Common myeloid progenitor, CD34-positive (primary cell): ENCODE data around the gene KRT7.

ENCODE experiments used
- CTCF ChIA-PET: fragments of 350-600 bp; sonication (Branson Sonifier 250); formaldehyde crosslinking; loops from one replicate; lab custom pipeline; 2021; ENCODE audit warnings: antibody characterized with exemption; lab: Charles Lee
- POLR2A ChIA-PET: fragments of 350-600 bp; sonication (Branson Sonifier 250); formaldehyde crosslinking; loops from one replicate; lab custom pipeline; 2021; ENCODE audit warnings: antibody characterized with exemption; lab: Charles Lee
- DNase-seq, 3 donors: peaks; one replicate each; pipeline versions ENCODE4 v3.0.0 to v3.0.0-alpha.2; 2013
- H3K27ac ChIP-seq, 2 experiments: 1 replicate in 1 of 2; 2 replicates in 1 of 2; pipeline ENCODE4 v1.7.0; 2013; ENCODE audit warnings: inconsistent platforms in 2 of 2, low read length in 2 of 2, mild to moderate bottlenecking in 2 of 2, low read depth in 1 of 2, moderate library complexity in 1 of 2; ENCODE audit not compliant: severe bottlenecking in 2 of 2, insufficient read depth in 1 of 2, poor library complexity in 1 of 2
- H3K27me3 ChIP-seq, 5 experiments: replicated peaks in 2 of 5; 1 replicate in 3 of 5; 2 replicates in 2 of 5; pipeline versions ENCODE4 v1.6.1 to v1.7.0; 2013; ENCODE audit warnings: low read length in 4 of 5, mild to moderate bottlenecking in 2 of 5, moderate library complexity in 2 of 5, inconsistent platforms in 1 of 5; ENCODE audit not compliant: insufficient read depth in 5 of 5, control insufficient read depth in 4 of 5
- H3K36me3 ChIP-seq, 4 experiments: 1 replicate in 2 of 4; 2 replicates in 2 of 4; pipeline versions ENCODE4 v1.6.1 to v1.7.0; 2013; ENCODE audit warnings: low read length in 3 of 4, control low read depth in 1 of 4, mild to moderate bottlenecking in 1 of 4; ENCODE audit not compliant: control insufficient read depth in 4 of 4, insufficient read depth in 4 of 4
- H3K4me1 ChIP-seq, 4 experiments: 1 replicate in 3 of 4; 2 replicates in 1 of 4; pipeline versions ENCODE4 v1.6.1 to v1.7.1; 2013; ENCODE audit warnings: low read length in 3 of 4, mild to moderate bottlenecking in 3 of 4, control low read depth in 1 of 4, inconsistent platforms in 1 of 4, moderate library complexity in 1 of 4; ENCODE audit not compliant: control insufficient read depth in 4 of 4, insufficient read depth in 4 of 4; ENCODE audit errors: control extremely low read depth in 1 of 4
- H3K4me3 ChIP-seq, 7 experiments: 1 replicate in 4 of 7; 2 replicates in 3 of 7; pipeline versions ENCODE4 v1.5.1 to v1.7.0; 2013; ENCODE audit warnings: mild to moderate bottlenecking in 7 of 7, low read length in 6 of 7, moderate library complexity in 6 of 7, inconsistent platforms in 2 of 7, low read depth in 2 of 7, control low read depth in 1 of 7; ENCODE audit not compliant: insufficient read depth in 4 of 7, control insufficient read depth in 1 of 7; ENCODE audit errors: extremely low read depth in 1 of 7
- H3K9me3 ChIP-seq, 5 experiments: 1 replicate in 4 of 5; 2 replicates in 1 of 5; pipeline versions ENCODE4 v1.6.1 to v1.7.1; 2013; ENCODE audit warnings: low read length in 4 of 5, mild to moderate bottlenecking in 2 of 5, inconsistent platforms in 1 of 5, low read depth in 1 of 5, moderate library complexity in 1 of 5; ENCODE audit not compliant: control insufficient read depth in 4 of 5, insufficient read depth in 2 of 5; ENCODE audit errors: control extremely low read depth in 1 of 5
- whole genome bisulfite sequencing: methylation state at CpG from one replicate; pipeline ENCODE4 v1.1.5; 2013; ENCODE audit not compliant: insufficient coverage; 5-methylcytosine and 5-hydroxymethylcytosine counted together

KRT7 gene

GRCh38 chr12:52223406-52224039, 9.5 kb upstream of the KRT7 start:
- no peak for DNase-seq
- H3K27ac ChIP-seq: no peak overlapping the region
- H3K4me3 ChIP-seq: no peak overlapping the region
- CTCF ChIA-PET: interaction anchor here (1.3 to 4.0 kb wide), 7 partner anchors 9 to 105 kb away, joined by 3 to 20 read pairs (median 5); no protein-coding TSS in a partner anchor
- H3K36me3 ChIP-seq: no peaks in the 10 kb centered on the region
- 92% methylated on average over 5 of the region's 5 CpGs for WGBS
- peaks cover 0 to 7% (median 3%) of the 10 kb centered on the region in 5 experiments for H3K9me3 ChIP-seq
- H3K27me3 ChIP-seq: peaks cover 2 to 14% (median 7%) of the 10 kb centered on the region in 5 experiments
- POLR2A ChIA-PET: interaction anchor here (0.8 kb wide), 1 partner anchor 53 kb away, joined by 3 read pairs; no protein-coding TSS in a partner anchor
- no peaks in the 10 kb centered on the region for H3K4me1 ChIP-seq

DNA sequence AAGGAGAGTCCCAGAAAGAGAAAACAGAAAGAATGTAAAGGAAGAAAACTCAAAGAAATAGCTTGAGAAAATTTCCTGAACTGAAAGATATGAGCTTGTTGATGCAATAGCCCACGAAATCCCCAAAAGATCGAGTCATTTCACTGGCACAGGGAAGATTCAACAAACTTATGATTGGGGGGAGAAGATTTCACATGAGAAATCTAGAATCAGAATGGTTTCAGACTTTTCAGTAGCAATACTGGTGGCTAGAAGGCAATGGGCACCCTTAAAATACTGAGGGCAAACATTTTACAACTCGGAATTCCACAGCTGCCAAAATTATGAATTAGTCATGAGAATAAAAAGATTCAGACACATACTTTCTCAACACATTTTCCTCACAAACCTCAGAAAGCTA, 8.9 kb upstream of the KRT7 start:
- Histone ChIP-seq H3K27ac (no peak overlapping the region), H3K27me3 (peaks cover 2 to 14% (median 7%) of the 10 kb centered on the region in 5 experiments), H3K36me3 (no peaks in the 10 kb centered on the region), H3K4me1 (no peaks in the 10 kb centered on the region), H3K9me3 (peaks cover 0 to 7% (median 3%) of the 10 kb centered on the region in 5 experiments), H3K4me3 (no peak overlapping the region)
- 93% methylated on average over 2 of the region's 3 CpGs for WGBS
- POLR2A ChIA-PET: interaction anchor here (0.8 kb wide), 1 partner anchor 53 kb away, joined by 3 read pairs; no protein-coding TSS in a partner anchor
- CTCF ChIA-PET: interaction anchor here (1.3 to 4.0 kb wide), 5 partner anchors 13 to 104 kb away, joined by 3 to 20 read pairs (median 4); no protein-coding TSS in a partner anchor
- no peak for DNase-seq

DNA sequence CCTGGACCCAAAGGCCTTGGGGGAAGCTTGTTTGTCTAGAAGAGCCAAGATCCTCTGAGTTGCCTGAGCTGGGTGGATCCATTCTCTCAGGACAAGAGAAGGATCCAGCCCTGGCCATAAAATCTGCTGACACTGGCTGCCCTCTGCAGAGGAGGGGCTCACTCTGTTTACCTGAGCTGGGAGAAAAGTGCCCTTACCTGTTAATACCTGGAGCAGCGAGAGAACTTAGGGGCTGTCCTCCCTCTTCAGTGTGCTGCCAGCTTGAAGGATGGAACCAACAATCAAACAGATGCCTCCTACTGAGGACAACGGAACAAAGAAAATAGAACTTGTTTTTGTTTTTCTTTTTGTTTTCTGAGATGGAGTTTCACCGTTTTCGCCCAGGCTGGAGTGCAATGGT, 7.3 kb upstream of the KRT7 start:
- Histone ChIP-seq H3K27ac (no peak overlapping the region), H3K4me1 (no peaks in the 10 kb centered on the region), H3K4me3 (no peak overlapping the region), H3K27me3 (peaks cover 4 to 24% (median 10%) of the 10 kb centered on the region in 5 experiments), H3K36me3 (no peaks in the 10 kb centered on the region), H3K9me3 (peaks cover 0 to 7% (median 3%) of the 10 kb centered on the region in 5 experiments)
- CTCF ChIA-PET: interaction anchor here (1.1 to 4.0 kb wide), 9 partner anchors 11 to 103 kb away, joined by 3 to 20 read pairs (median 4); no protein-coding TSS in a partner anchor
- DNase-seq: no peak
- POLR2A ChIA-PET: interaction anchor here (0.7 kb wide), 1 partner anchor 1521 kb away, joined by 3 read pairs; no protein-coding TSS in a partner anchor
- 100% methylated on average over 3 of the region's 4 CpGs for WGBS

- Histone ChIP-seq H3K4me3 (no peak overlapping the region), H3K27me3 (peaks cover 5 to 31% (median 11%) of the 10 kb centered on the region in 5 experiments), H3K9me3 (peaks cover 0 to 7% (median 3%) of the 10 kb centered on the region in 5 experiments), H3K36me3 (no peaks in the 10 kb centered on the region), H3K27ac (no peak overlapping the region), H3K4me1 (no peaks in the 10 kb centered on the region)
- no peak for DNase-seq
- ChIA-PET CTCF (interaction anchor here (1.1 to 4.0 kb wide), 6 partner anchors 11 to 61 kb away, joined by 3 to 20 read pairs (median 5); no protein-coding TSS in a partner anchor), POLR2A (no interaction called here)
- WGBS: 97% methylated on average over 3 of the region's 4 CpGs
These were observed 6.6 kb upstream of the KRT7 start for GRCh38 chr12:52226446-52226845.

DNA sequence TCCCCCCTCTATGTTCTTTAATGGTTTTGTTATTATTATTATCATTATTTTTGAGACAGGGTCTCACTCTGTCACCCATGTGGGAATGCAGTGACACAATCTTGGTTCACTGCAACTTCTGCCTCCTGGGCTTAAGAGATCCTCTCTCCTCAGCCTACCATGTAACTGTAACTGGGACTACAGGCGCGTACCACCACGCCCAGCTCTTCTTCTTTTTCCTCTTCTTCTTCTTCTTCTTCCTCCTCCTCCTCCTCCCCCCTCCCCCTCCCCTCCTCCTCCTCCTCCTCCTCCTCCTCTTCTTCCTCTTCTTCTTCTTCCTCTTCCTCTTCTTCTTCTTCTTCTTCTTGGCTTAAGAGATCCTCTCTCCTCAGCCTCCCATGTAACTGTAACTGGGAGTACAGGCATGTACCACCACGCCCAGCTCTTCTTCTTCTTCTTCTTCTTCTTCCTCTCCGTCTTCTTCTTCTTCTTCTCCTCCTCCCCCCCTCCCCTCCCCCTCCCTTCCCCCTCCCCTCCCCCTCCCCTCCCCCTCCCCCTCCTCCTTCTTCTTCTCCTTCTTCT, 5.4 kb upstream of the KRT7 start:
- no CpG with 5 or more reads among the region's 5 CpGs for WGBS
- H3K27me3 ChIP-seq: peaks cover 5 to 42% (median 20%) of the 10 kb centered on the region in 5 experiments
- H3K9me3 ChIP-seq: peaks cover 0 to 7% (median 3%) of the 10 kb centered on the region in 5 experiments
- H3K4me3 ChIP-seq: no peak overlapping the region
- no peaks in the 10 kb centered on the region for H3K36me3 ChIP-seq
- ChIA-PET POLR2A (no interaction called here), CTCF (interaction anchor here (1.3 to 1.4 kb wide), 2 partner anchors 12 to 50 kb away, joined by 5 read pairs; no protein-coding TSS in a partner anchor)
- no peaks in the 10 kb centered on the region for H3K4me1 ChIP-seq
- H3K27ac ChIP-seq: no peak overlapping the region
- no peak for DNase-seq

GRCh38 chr12:52228366-52228765, 4.7 kb upstream of the KRT7 start:
- Histone ChIP-seq H3K9me3 (peaks cover 0 to 7% (median under 1%) of the 10 kb centered on the region in 5 experiments), H3K27me3 (peaks cover 5 to 48% (median 21%) of the 10 kb centered on the region in 5 experiments), H3K4me1 (peaks cover 0 to 6% (median under 1%) of the 10 kb centered on the region in 4 experiments), H3K4me3 (no peak overlapping the region), H3K36me3 (no peaks in the 10 kb centered on the region), H3K27ac (no peak overlapping the region)
- no CpG with 5 or more reads among the region's 3 CpGs for WGBS
- no peak for DNase-seq
- ChIA-PET POLR2A (no interaction called here), CTCF (no interaction called here)
